Measurements from ENCODE around the gene TNNT1. TPM values are rescaled to one million over a fixed set of nuclear protein-coding genes. Genes with fewer than 3 reads are reported as not detected.

TNNT1 gene
- total RNA-seq, 1 donor from 2014 or later = not detected

DNA sequence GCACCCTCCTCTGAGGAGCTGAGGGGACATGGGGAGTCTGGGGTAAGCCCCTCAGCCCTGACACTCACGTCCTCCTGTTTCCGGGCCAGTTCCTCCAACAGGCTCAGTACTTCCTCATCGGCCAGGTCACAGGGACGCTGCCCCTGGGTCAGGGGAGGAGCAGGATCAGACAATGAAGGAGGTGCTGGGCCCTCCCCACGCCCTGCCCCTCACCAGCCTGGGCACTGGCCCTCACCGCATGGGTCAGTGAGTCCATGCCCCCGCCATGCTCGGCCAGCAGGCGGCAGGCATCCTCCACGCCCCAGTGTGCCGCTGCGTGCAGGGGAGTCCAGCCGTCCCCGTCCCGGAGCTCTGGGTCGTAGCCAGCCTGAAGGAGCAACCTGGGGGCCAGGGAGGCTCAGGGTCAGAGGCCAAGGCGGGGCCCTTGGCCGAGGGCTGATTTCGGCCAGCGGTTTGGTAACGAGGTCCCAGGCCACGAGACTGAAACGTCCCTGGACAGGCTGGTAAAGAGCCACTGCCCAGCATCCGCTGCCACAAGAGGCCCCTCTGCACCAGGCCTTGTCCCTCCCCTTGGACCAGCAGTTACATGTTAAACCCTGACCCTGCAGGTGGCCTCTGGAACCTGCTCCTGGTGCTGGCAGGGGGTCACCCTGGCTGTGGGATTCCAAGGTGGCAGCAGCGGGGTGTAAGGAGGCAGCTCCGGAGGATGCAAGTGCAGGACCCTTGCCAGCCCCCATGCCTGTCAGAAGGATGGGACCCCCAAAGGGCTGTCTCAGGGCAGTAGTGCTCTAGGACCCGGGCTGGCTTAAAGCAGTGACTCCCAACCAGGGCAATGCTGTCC is 50.1 kb downstream of the TNNT1 start:
- DNase-seq (ENCODE audit: low spot score in 2 of 2) = no peak
- no peak overlapping the region for H3K27ac ChIP-seq

DNA sequence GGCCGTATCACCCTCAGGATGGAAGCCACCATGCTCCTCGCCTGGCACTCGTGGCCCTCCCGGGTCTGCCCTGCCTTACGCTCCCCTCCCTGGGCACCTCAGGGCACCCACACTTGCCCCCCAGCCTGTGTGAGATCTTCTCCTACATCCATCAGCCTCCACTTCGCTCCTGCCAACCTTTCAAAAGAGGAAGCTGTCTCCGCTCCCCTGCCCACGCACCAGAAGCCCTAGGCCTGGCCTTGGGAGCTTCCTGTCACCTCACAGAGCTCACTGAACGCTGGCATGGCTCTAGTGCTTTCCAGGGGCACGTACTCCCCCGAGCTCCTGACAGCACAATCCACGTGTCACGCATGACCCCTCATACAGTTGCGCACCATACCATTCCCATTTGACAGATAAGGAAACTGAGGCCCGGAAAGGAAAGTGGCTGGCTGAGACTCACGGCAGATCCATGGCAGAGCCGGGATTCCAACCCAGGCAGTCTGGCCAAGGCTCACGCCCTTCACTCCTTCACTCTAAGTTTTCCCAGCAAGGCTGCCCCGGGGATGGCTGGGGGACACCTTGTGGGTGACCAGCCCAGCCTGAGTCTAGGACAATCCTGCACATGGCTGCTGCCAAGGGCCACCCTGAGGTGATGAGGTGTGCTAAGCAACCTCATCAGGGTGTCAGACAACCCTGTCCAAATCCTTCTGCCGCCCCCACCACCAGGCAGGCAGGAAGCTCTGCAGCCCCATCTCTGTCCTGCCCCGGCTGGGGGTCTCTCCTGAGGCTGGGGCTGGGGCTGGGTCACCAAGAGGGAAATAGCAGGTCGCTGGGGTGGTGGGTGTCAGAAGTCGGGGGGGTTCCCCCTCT is 50.9 kb downstream of the TNNT1 start:
- no peaks in the 10 kb centered on the region for H3K27me3 ChIP-seq
- H3K4me1 ChIP-seq = no peaks in the 10 kb centered on the region
- TF ChIP-seq CTCF (IDR thresholded peaks at IDR 0.05) = no peak
- H3K4me3 ChIP-seq = no peak overlapping the region
- no peak overlapping the region for H3K27ac ChIP-seq
- intact Hi-C loops (cut with DNase I) = no loop called here
- peaks cover 0 to 4% of the 10 kb centered on the region in 2 donors for H3K9me3 ChIP-seq
- peaks cover 62 to 75% of the 10 kb centered on the region in 2 donors for H3K36me3 ChIP-seq
- no peak for DNase-seq (ENCODE audit: low spot score in 2 of 2)

More for the DNA sequence above, 50.1 kb downstream of the TNNT1 start:
- H3K9me3 ChIP-seq = peaks cover 0 to 7% of the 10 kb centered on the region in 2 donors
- TF ChIP-seq CTCF (IDR thresholded peaks at IDR 0.05) = no peak
- intact Hi-C loops (cut with DNase I) = no loop called here
- H3K27me3 ChIP-seq = no peaks in the 10 kb centered on the region
- H3K36me3 ChIP-seq = peaks cover 69 to 81% of the 10 kb centered on the region in 2 donors
- no peaks in the 10 kb centered on the region for H3K4me1 ChIP-seq
- no peak overlapping the region for H3K4me3 ChIP-seq

DNA sequence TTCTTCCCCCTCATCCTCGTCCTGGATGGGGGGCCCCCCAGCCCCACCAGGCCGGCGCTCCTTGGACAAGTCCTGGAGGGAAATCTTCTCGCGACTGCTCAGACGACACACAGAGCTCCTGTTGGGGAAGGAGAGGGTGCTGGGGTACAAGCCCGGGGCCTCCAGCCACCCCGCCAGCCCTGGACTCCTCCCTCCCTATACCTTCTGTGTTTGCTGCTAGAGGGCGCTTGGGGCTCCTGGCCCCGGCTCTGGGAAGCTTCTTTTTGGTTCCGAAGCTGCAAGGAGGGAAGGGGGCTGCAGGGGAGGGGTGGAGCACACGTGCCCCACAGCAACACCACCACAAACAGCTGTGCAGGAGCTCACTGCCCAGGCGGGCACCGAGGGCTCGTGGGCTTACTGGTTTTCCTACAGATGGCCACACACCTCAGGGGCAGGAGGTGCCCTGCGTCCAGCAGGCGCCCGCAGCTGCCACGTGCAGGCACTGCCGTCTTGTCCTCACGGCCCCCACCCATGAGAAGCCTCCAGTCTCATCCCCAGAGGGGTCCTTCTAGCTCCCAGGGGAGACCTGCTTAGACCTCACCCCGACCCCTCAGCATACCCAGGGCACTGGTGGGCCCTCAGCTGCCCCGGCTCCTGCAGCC is 52.8 kb downstream of the TNNT1 start:
- no peaks in the 10 kb centered on the region for H3K4me1 ChIP-seq
- no peaks in the 10 kb centered on the region for H3K9me3 ChIP-seq
- TF ChIP-seq CTCF (IDR thresholded peaks at IDR 0.05) = no peak
- peaks cover 70 to 75% of the 10 kb centered on the region in 2 donors for H3K36me3 ChIP-seq
- intact Hi-C loops (cut with DNase I) = no loop called here
- DNase-seq (ENCODE audit: low spot score in 2 of 2) = no peak
- H3K27ac ChIP-seq = no peak overlapping the region
- no peaks in the 10 kb centered on the region for H3K27me3 ChIP-seq
- H3K4me3 ChIP-seq = no peak overlapping the region

DNA sequence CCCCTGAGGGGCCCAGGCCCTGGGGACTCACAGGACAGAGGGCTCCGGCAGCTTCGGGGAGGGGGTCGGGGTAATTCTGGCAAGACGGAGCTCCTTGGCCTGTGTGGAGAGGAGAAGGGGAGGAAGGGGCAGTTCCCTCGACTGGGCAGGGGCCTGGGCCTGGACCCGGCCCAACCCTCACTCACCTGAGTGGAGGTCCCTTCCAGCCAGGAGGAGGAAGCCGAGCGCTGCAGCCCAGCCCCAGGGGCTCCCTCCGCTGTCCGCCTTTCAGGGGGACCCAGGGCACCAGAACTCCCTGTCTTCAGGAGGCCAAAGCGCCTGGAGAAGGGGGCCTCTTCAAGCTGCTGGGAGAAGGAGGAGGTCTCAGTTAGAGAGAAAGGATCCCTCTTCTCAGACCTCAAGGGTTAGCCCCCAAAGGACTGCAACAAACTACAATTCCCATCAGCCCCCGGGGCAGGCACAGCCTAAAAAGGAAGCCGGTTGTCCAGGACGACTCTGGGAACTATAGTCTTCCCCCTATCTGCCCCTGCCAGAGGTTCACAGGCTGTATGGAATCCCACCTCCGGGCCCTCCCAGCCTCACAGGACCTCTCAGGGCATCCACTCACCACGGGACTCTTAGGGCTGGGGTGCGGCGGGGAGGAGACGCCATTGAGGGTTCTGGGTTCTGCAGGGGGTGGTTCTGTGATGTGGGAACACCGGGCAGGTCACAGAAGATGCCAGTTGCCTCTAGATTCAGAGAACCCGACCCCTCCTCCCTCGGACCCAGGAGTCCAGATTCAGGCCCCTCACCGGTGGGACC is 53.5 kb downstream of the TNNT1 start:
- Histone ChIP-seq H3K36me3 (peaks cover 70 to 77% of the 10 kb centered on the region in 2 donors), H3K9me3 (no peaks in the 10 kb centered on the region), H3K4me1 (no peaks in the 10 kb centered on the region), H3K27ac (no peak overlapping the region), H3K4me3 (no peak overlapping the region), H3K27me3 (no peaks in the 10 kb centered on the region)
- DNase-seq (ENCODE audit: low spot score in 2 of 2) = no peak
- intact Hi-C loops (cut with DNase I) = no loop called here
- TF ChIP-seq CTCF (IDR thresholded peaks at IDR 0.05) = no peak
